NCI-H2029 (cell line): ENCODE measurements around the gene USP22.
"Not testable (repeated sequence)": the region's sequence is repeated elsewhere in the genome, so short reads cannot be mapped to it uniquely, and the experiment has no call there.

Source experiments
- DNase-seq: peaks from one replicate; lab custom pipeline; 2025; lab: John Stamatoyannopoulos, UW

The USP22 gene

DNA sequence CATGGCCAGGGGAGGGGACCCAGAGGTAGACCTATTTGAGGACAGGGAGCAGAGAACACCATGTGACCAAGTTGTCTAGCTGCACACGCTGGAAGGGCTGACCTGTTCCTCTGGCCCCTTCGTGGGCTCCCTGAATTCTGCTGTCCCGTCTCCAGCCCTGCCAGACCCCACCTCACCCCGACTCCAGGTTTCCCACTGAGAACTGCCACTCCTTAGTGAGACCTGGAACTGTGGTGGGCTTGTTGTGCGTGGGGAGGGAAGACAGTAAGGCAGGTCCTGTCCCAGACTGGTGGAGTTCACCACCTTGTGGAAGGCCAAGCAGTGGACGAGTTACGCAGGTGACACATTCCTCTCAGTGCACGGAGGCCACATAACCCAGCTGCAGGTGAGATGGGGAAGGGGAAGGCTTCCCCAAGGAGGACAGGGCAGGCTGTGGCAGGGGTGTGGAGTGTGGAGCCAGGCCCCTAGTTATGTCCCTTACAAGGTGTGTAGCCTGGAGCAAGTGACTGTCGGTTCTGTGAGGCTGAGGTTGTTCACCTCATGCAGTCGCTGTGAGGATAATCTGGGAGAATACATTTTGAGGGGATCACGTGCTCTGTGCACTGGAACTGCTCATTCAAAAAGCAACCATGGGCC is 54.7 kb downstream of the USP22 start:
- DNase-seq: no peak

DNA sequence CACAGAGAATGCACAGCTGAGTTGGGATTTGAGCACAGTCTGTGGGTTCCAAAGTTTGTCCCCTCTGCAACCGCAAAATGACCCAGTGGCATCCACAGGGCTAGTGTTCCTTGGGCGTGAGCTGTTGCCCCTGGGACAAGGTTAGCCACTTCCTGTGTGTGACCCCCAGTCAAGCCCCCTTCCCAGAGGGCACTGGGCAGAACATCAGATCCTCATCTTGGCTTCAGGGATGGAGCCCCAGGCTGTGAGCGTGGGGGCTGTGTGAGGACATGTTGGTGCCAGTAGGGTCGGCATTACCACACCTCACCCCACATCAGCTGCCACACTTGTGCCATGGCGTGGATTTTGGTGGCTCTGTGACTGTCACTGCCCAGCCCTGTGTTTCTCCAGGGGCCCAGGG is 55.3 kb downstream of the USP22 start:
- DNase-seq: no peak

DNA sequence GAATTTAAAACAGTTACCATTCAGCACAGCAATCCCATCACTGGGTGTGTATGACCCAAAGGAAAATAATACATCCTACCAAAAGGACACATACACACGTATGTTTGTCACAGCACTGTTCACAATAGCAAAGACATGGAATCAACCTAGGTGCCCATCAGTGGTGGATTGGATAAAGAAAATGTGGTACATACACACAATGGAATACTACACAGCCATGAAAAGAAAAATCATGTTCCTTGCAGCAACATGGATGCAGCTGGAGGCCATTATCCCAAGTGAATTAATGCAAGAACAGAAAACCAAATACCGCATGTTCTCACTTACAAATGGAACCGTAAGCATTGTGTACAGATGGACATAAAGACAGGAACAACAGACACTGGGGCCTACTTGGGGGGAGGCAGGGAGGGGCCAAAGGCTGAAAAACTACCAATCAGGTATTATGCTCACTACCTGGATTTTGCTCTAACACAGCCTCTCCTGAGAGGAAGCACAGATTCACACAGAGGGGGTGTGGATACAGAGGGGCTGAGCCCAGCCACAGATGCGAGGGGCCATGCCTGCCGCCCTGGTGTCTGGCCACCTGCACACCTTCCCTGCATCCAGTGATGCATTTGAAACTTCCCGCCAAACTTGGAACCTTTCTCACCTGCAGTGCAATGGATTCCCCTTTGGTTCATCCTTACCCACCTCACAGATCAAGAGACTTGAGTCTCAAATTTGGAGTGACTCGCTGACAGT is 55.9 kb downstream of the USP22 start:
- no peak for DNase-seq

DNA sequence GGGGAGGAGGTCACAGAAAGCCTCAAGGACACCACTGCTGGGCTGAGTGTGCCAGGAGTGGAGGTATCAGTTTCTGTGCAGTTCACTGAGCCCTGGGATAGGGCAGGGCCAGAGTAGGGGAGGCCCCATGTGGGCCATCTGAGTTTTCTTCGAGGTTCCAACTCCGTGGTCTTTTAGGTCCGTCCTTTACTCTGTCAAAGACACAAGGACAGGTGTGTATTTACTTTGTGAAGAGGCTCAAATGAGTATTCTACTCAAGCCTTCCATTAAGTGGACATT is 59.5 kb downstream of the USP22 start:
- no peak for DNase-seq

DNA sequence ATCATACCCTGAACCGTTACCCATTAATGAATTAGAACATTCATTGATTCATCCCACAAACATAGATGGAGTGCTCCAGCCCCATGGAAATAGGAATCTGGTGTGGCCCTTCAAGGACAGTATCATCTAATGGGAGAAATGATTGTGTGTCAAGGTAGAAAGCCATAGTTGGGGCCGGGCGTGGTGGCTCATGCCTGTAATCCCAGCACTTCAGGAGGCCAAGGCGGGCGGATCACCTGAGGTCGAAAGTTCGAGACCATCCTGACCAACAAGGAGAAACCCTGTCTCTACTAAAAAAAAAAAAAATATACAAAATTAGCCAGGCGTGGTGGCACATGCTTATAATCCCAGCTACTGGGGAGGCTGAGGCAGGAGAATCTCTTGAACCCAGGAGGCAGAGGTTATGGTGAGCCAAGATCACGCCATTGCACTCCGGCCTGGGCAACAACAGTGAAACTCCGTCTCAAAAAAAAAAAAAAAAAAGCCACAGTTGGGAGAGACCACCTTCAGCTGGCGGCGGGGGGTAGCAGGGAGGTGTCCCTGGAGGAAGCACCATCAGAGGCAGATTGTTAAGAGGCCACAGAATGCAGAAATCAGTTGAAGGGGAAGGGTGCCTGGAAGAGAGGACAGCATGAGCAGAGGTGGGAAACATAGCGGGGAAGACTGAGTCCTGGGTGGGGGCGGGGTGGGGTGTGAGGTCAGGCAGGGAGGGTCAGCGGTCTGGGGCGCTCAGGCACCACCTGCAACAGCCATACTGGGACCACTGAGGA is 60.0 kb downstream of the USP22 start:
- no peak for DNase-seq

DNA sequence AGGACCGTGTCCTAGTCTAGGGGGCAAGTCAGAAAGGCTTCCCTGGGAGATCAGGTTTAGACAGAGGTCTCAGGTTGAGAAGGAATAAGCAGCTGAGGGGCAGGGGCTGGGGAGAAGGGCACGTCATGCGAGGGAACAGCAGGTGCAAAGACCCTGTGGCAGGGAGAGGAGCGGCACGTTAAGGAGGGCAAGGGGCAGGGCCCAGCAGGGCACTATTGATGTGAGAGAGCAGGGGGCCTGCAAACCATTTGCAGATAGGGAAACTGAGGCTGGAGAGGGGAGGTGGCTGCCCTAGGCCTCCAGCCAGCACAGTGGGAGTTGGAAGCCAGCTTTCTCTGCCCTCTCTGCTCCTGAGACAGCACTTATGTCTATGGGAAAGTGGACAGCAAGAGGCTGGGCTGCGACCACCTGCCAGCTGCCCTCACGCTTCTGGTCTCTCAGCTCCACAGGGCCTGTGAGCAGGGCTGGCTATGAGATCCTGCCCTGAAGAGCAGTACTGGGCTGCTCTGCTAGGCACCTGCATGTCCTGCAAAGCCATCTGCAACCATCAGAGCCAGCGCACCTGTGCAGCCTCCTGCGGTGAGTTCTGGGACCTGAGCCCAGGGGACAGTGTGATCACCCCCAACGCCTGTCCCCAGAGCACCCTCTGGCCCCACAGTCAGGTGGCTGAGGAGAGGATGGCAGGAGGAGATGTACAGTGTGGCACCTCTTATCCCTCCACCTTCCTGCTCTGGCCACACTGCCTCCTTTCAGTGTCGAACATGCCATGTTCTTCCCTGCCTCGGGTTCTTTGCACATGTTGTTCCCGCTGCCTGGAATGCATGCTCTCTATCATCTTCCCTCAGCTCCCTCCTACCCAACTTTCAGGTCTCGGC is 61.5 kb downstream of the USP22 start:
- no peak for DNase-seq

DNA sequence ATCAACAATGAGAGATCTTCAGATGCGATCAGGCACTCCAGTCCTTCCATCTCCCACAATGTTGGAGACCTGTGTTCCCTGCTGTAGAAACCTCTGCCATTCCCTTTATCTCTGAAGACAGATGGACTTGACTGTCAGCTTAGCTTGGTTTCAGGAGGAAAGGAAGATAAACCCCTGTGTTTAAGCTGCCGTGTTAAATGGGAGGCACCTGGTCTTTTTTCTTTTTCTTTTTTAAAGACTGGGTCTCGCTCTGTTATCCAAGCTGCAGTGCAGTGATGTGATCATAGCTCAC is 63.1 kb downstream of the USP22 start:
- DNase-seq: no peak

DNA sequence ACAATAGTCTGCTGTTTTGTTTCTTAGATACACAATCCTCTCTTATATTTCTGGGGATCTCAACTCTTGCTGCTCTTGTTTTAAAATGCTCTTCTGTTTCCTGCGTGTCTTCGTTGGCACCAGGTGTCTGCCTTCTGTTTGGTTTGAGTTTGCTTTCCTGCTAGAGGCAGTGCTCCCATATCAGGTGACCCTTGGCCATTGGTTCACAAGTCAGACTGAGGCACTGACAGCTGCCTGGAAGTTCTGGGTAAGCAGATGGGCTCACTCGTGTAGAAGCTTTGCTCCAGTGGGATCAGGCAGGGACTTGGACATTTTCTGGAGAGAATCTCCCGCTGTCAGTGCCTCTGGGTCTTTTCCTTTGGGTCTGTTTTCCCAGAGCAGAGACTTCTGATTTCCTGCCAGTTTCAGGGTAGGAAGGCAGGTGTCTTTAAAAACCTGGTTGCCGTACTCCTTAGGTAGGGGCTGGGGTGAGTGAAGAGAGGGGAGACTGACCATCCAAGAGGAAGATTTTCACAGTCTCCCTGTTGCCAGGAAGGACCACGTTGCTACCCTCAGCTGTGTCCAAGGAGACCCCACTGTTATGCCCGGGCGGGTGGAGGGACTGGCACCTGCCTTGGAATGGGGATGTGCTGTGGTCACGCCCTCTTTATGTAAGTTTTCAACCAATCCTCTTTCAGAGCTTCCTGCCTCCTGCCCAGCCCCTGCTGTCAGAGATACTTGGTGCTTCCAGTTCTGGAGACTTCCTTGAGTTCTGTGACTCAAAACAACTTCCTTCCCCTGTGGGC is 63.6 kb downstream of the USP22 start:
- DNase-seq: not testable (repeated sequence)

DNA sequence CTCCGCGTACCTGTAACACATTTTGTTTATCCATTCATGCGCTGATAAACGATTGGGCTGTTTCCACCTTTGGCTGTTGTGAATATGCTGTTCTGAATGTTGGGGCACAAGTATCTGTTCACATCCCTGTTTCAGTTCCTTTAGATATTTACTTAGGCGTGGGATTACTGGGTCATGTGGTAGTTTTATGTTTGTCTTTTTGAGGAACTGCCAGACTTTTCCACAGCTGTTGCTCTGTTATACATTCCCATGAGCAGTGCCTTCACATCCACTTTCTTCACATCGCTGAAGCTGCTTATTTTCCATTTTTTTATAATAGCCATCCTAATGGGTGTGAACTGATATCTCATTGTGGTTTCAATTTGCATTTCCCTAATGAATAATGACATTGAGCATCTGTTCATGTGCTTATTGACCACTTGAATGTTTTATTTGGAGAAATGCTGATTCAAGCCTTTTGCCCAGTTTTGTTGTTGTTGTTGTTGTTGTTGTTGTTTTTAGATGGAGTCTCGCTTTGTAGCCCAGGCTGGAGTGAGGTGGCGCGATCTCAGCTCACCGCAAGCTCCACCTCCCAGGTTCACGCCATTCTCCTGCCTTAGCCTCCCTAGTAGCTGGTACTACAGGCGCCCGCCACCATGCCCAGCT is 65.1 kb downstream of the USP22 start:
- DNase-seq: not testable (repeated sequence)

DNA sequence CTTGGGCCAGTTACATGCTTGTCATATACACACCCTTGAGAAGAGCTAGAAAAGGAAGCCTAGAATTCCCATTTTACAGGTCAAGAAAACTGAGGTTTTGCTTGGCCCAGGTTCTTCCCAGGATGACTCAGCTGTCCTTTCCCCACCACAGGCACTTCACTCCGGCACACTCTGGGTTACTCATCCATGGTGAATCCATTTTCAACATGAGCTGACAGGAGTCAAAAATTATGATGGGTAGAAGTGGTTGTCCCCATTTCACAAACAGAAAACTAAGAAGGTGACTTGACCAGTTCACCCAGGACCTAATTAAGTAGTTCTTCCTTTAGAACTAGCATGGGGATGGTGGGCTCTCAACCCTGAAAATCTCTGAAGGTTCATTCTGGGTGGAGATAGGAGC is 67.2 kb downstream of the USP22 start:
- no peak for DNase-seq

DNA sequence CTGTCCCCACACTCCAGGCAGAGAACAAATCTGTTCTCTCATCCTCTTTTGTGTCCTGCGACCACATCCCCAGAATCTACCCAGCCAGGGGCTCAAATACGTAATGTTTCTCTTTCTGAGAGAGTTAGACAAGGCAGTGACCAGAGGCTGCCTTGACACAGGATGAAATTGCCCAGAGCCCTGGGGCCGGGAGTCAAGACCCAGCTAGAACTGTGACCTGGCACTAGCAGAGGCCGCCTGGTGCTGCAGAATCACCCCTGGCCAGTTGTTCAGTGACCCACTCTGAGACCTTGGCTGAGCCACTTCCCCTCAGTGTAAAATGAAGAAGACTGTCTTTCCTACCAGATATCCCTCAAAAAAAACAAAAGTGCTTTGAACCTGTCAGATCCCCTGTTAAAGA is 72.5 kb downstream of the USP22 start:
- no peak for DNase-seq

DNA sequence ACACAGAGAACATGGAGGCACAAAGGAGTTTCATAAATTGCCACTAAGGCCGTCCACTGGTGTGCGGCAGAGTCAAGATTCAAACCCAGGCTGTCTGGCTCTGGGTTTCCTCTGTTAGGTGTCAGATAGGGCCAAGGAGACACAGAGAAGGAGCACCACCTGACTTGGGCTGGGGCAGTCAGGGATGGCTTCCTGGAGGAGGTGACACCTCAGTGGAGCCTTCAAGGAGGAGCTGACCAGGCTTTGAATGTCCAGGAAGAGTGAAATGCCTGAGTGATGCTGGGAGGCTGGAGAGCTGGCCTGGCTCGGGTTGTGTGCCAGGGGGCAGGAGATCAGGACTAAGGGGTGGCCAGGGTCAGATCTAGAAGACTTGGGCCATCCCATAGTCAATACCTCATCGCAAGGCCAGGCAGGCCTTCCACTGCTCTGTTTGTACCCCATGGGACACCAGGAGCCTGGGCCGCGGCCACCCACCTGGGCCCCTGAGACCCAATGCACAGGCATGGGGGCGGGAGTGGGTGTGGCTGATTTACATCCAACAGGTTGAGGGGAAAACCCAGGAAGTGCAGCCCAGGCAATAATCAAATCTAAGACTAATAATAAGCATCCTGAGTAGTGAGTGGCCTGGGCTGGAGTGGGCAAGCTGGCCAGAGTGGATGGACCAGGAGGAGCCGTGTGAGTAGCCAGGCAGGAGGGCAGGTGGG is 73.7 kb downstream of the USP22 start:
- no peak for DNase-seq

DNA sequence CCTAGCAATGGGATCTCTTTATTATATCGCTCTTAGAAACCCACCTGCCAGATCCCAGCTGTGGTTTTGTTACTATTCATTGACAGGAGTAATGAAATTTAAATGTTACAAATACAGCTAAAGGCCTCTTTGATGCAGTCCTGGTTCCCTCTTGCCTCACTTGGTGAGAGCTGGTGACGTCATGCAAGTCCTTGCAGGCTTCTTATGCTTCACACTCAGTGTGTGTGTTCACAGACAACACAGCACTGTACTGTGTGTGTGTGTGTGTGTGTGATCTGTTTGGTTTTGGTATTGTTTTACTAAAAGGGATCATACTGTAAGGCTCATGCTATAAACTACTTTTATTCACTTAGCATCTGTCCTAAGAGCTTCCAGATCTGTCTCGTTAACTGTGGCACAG is 75.0 kb downstream of the USP22 start:
- DNase-seq: no peak

DNA sequence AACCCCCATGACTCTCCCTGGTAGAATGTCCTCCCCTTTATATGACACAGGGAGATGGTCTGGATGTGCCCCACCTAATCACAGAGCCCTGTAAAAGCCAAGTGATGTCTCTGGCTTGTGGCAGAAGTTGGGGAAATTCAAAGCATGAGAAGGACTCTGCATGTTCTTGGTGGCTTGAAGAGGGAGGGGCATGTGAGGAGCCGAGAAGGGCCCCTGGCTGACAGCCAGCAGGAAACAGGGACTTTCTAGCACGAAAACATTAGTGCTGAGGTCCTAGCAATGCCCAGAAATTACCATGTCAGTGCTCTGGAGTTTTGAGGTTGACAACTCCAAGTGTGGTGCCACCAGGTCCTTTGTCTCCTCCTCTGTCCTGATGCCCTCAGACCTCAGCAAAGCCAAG is 75.9 kb downstream of the USP22 start:
- DNase-seq: no peak

DNA sequence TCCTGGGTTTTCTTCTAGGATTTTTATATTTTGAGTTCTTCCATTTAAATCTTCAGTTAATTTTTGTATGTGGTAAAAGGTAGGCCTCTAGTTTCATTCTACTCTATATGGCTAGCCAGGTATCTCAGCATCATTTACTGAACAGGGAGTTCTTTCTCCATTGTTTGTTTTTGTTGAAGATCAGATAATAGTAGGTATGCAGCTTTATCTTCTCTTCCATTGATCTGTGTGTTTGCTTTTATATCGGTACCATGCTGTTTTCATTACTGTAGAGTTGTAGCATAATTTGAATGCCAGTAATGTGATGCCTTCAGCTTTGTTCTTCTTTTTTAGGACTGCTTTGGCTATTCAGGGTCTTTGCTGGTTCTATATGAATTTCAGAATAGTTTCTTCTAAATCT is 77.3 kb downstream of the USP22 start:
- DNase-seq: no peak

DNA sequence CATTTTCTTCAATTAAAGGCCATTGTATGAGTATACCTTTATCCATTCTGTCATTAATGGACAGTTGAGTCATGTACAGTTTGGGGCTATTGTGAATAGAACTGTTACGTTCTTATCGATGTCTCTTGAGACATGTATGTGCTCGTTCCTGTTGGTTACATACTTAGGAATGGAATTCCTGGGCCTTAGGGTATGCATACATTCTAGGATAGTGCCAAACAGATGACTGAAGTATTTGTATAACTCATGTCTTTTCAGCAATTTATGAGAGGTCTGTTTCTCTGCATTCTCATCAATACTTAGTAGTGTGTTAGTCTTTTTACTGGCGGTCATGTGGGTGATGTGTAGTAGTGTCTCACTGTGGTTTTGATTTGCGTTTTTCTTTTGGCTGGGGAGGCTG is 81.2 kb downstream of the USP22 start:
- DNase-seq: no peak

DNA sequence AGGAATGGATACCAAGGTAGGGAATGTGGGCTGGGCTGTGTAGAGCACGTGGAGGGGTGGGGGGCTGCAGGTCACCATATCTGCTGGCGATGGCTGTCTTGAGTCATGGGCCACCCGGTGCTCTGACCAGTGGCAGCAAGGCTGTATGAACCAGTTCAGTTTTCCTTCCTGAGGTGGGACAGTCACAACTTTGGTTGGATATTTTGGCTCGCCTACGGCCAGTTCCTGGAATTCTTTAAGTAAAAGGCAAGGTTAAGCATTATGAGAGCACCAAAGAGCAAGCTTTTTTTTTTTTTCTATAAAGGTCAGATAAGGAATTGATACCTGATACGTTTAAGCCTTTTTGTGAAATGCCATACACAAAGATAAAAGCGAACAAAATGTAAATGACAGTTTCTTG is 81.9 kb downstream of the USP22 start:
- no peak for DNase-seq

DNA sequence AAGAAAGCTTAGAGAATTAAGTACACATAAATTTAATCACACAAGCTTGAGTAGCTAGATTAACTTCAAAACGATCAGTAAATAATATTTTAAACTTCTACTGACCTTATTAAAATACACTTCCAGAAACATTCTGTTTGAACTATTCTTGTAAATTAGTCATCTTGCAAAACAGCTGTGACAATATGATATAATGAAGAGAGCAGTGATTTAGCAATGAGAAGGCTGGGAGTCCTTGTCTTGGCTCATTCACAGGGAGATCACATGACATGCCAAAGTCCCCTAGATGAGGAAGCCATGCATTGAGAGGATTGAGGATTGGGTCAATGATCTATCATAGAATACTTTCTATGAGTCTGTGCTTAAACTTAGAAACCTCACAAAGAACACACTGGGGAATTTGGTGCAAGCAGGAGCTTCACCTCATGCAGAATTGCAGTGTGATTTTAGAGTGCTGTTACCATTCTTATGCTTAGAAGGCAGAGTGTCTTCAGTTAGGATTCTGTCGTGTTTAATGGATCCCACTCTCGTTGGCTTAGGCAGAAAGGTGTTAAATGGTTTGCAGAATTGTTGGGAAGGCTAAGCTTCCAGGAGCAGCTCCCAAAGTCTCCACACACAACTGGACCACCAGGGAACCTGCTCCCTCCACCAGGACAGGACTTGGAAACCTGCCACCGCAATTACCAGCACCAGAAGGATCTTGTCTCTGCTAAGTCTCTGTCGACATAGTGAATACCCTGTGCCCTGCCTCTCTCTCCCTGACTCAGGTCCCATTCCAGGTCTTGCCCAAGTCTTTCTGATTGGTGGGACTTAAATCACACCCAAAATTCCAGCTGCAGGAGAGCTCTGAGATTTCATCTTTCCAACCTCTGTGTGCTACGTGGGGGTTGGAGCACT is 87.1 kb downstream of the USP22 start:
- no peak for DNase-seq

DNA sequence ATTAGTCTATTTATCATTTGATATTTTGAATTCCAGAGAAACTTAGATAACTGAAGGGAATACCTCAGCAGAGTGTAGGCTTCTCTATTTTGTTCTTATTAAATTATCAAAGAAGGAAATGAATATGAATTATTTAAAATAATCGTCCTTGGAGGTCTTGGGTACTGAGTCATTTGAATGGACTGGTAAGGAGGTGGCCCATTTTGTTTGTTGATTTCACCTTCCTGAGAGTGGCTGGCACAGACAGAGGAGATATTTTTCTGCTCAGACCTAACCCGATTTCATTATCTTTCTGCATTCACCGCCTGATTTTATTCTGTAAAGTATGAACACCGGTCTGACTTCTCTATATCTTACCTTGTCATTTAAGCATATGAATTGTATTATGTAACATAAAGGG is 88.0 kb downstream of the USP22 start:
- no peak for DNase-seq

DNA sequence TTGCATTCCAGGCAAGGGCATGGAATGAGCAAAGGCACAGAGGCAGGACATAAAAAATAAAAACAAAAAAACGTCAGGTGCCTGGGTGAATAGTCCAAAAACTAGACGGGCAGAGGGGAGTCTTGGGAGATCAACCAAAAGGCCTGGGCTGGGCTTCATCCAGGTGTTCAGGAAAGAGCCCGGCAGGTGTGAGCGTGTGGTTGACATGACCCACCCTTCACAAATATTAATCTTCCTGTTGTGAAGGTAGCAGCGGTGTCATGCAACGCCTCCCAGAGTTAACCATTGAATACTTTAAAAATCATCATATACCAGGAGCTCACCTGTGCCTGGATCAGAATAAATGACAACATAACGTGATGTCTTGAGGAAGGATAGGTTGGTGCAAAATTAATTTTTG is 90.6 kb downstream of the USP22 start:
- peak; percentile 68 for DNase-seq
